Esophagus squamous epithelium (tissue), 4 donors: ENCODE data around the gene GTPBP3.

Experiments
- CTCF ChIP-seq, 6 experiments: fragments of 450-650 bp in 4 of 6; fragments of 200-600 bp in 2 of 6; sonication (generic) in 2 of 6; IDR thresholded peaks; one replicate each; pipeline ENCODE4 v1.5.1; 2016 to 2019; ENCODE audit warnings: antibody characterized with exemption in 6 of 6, mild to moderate bottlenecking in 4 of 6, moderate library complexity in 4 of 6
- POLR2A ChIP-seq, 4 donors: fragments of 450-650 bp; IDR thresholded peaks; one replicate each; pipeline ENCODE4 v1.6.1; 2017; ENCODE audit warnings: antibody characterized with exemption in 4 of 4, mild to moderate bottlenecking in 4 of 4, moderate library complexity in 3 of 4

GRCh38 chr19:17292301-17293074 lies 44.9 kb upstream of the GTPBP3 start:
- TF ChIP-seq CTCF (IDR thresholded peaks at IDR 0.05) (peak; percentile 60 to 85 (median 66)), POLR2A (IDR thresholded peaks at IDR 0.05) (peak in 1 of 4 donors; percentile 34)
